ENCODE measurements around the gene B4GALNT2.
A peak's percentile ranks its signal among the peaks of the same experiment; 100 is the strongest.
"Not testable (repeated sequence)": the region's sequence is repeated elsewhere in the genome, so short reads cannot be mapped to it uniquely, and the experiment has no call there.

The B4GALNT2 gene

GRCh38 chr17:49121696-49122292, 10.8 kb upstream of the B4GALNT2 start:
- no peak for DNase-seq

GRCh38 chr17:49122566-49122965, 10.0 kb upstream of the B4GALNT2 start:
- DNase-seq = no peak

- DNase-seq = no peak
These were observed 9.5 kb upstream of the B4GALNT2 start for GRCh38 chr17:49123061-49123460.

- DNase-seq = no peak
These were observed 7.1 kb upstream of the B4GALNT2 start for GRCh38 chr17:49125449-49125848.

- not testable (repeated sequence) for DNase-seq
These were observed 6.2 kb upstream of the B4GALNT2 start for GRCh38 chr17:49126183-49126859.

- not testable (repeated sequence) for DNase-seq
These were observed 3.1 kb upstream of the B4GALNT2 start for GRCh38 chr17:49129359-49129950.

- no peak for DNase-seq
These were observed 1.7 kb upstream of the B4GALNT2 start for GRCh38 chr17:49130891-49131290.

GRCh38 chr17:49132317-49132698, 261 bp upstream of the B4GALNT2 start:
- no peak for DNase-seq

GRCh38 chr17:49136335-49136734, 3.8 kb downstream of the B4GALNT2 start:
- no peak for DNase-seq

- DNase-seq = not testable (repeated sequence)
These were observed 13.1 kb downstream of the B4GALNT2 start for GRCh38 chr17:49145654-49146053.

GRCh38 chr17:49146620-49147306, 14.2 kb downstream of the B4GALNT2 start:
- DNase-seq = no peak

- DNase-seq = no peak
These were observed 15.6 kb downstream of the B4GALNT2 start for GRCh38 chr17:49148171-49148570.

- no peak for DNase-seq
These were observed 19.4 kb downstream of the B4GALNT2 start for GRCh38 chr17:49151996-49152395.

- no peak for DNase-seq
These were observed 23.7 kb downstream of the B4GALNT2 start for GRCh38 chr17:49156256-49156655.

GRCh38 chr17:49157784-49158183, 25.2 kb downstream of the B4GALNT2 start:
- no peak for DNase-seq

- DNase-seq = no peak
These were observed 30.3 kb downstream of the B4GALNT2 start for GRCh38 chr17:49162866-49163265.

GRCh38 chr17:49165143-49165542, 32.6 kb downstream of the B4GALNT2 start:
- no peak for DNase-seq

GRCh38 chr17:49168706-49169105, 36.1 kb downstream of the B4GALNT2 start:
- DNase-seq = no peak

- no peak for DNase-seq
These were observed 37.6 kb downstream of the B4GALNT2 start for GRCh38 chr17:49170216-49170615.

- DNase-seq = not testable (repeated sequence)
These were observed 38.1 kb downstream of the B4GALNT2 start for GRCh38 chr17:49170711-49171110.

GRCh38 chr17:49175978-49176377, 43.4 kb downstream of the B4GALNT2 start:
- DNase-seq = not testable (repeated sequence)

GRCh38 chr17:49180303-49180702, 47.7 kb downstream of the B4GALNT2 start:
- peak; percentile 49 for DNase-seq

GRCh38 chr17:49180998-49181635, 48.5 kb downstream of the B4GALNT2 start:
- DNase-seq = no peak
